OCI-LY1 (cell line): ENCODE results near the gene IMMP2L.

Experiments used
- EZH2 ChIP-seq: fragments of 200-600 bp; sonication (generic), shearing (Covaris generic); IDR thresholded peaks from 2 replicates; pipeline ENCODE4 v1.8.0; 2017; ENCODE audit warnings: borderline replicate concordance, mixed run types, mild to moderate bottlenecking, antibody characterized with exemption, low read length, moderate library complexity, mixed read lengths
- TF ChIP-seq, protein P1 (sequence below): fragments of 200-600 bp; sonication (generic), shearing (Covaris generic); IDR thresholded peaks from 2 replicates; pipeline ENCODE4 v1.5.1; 2017; ENCODE audit warnings: mild to moderate bottlenecking, antibody characterized with exemption, low read length, moderate library complexity, mixed read lengths

DNA sequence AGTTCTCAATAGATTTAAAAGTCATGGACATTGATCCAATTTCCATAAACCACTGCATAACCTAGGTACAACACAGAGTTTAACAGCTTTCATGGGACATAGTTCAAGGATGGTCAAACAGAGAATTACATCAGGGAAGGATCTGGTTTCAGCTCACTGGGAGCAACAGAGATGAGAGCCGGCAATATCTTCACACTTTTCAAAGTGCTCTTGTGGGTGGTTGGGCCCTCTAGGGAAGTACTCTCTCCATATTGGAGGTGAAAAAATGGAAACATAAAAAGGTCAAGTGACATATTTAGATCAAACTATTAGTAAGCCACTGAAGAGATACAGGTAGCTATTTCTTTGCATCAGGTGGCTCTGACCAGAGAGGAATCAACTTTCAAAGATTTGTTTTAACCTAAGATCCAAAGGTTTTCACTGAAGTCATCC lies 533.1 kb downstream of the IMMP2L start:
- TF ChIP-seq, protein P1, sequence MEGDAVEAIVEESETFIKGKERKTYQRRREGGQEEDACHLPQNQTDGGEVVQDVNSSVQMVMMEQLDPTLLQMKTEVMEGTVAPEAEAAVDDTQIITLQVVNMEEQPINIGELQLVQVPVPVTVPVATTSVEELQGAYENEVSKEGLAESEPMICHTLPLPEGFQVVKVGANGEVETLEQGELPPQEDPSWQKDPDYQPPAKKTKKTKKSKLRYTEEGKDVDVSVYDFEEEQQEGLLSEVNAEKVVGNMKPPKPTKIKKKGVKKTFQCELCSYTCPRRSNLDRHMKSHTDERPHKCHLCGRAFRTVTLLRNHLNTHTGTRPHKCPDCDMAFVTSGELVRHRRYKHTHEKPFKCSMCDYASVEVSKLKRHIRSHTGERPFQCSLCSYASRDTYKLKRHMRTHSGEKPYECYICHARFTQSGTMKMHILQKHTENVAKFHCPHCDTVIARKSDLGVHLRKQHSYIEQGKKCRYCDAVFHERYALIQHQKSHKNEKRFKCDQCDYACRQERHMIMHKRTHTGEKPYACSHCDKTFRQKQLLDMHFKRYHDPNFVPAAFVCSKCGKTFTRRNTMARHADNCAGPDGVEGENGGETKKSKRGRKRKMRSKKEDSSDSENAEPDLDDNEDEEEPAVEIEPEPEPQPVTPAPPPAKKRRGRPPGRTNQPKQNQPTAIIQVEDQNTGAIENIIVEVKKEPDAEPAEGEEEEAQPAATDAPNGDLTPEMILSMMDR, result no peak
- TF ChIP-seq EZH2, result no peak
